Nephron progenitor cell (in vitro differentiated cells): ENCODE measurements around the gene APRT.

ENCODE experiments used
- DNase-seq: peaks from one replicate; pipeline ENCODE4 v3.0.0; 2021
- H3K27ac Mint-ChIP-seq: 2 replicates; pipeline ENCODE4 v1.8.0; 2021; ENCODE audit warnings: mild to moderate bottlenecking, moderate library complexity, mixed read lengths
- H3K27me3 Mint-ChIP-seq: 2 replicates; pipeline ENCODE4 v1.8.0; 2021; ENCODE audit warnings: mild to moderate bottlenecking, low read depth, mixed read lengths; ENCODE audit not compliant: poor library complexity
- H3K36me3 Mint-ChIP-seq: 2 replicates; pipeline ENCODE4 v1.8.0; 2021; ENCODE audit warnings: low read depth, mixed read lengths
- H3K4me1 Mint-ChIP-seq: 2 replicates; pipeline ENCODE4 v1.8.0; 2021; ENCODE audit warnings: mixed read lengths
- H3K4me3 Mint-ChIP-seq: 2 replicates; pipeline ENCODE4 v1.8.0; 2021; ENCODE audit warnings: mild to moderate bottlenecking, moderate library complexity, mixed read lengths
- H3K9me3 Mint-ChIP-seq: 2 replicates; pipeline ENCODE4 v1.8.0; 2021; ENCODE audit warnings: mild to moderate bottlenecking, moderate library complexity, mixed read lengths
- CTCF ChIP-seq: fragments of 200-600 bp; sonication (generic); IDR thresholded peaks from 2 replicates; pipeline ENCODE4 v1.5.0; 2021; ENCODE audit warnings: antibody characterized with exemption

The APRT gene

GRCh38 chr16:88800277-88800592, 11.5 kb downstream of the APRT start:
- H3K36me3 Mint-ChIP-seq: no peaks in the 10 kb centered on the region
- no peaks in the 10 kb centered on the region for H3K9me3 Mint-ChIP-seq
- no peak for DNase-seq
- H3K4me3 Mint-ChIP-seq: no peak overlapping the region
- H3K27ac Mint-ChIP-seq: no peak overlapping the region
- TF ChIP-seq CTCF: no peak
- peaks cover 6% of the 10 kb centered on the region for H3K27me3 Mint-ChIP-seq
- H3K4me1 Mint-ChIP-seq: no peaks in the 10 kb centered on the region

DNA sequence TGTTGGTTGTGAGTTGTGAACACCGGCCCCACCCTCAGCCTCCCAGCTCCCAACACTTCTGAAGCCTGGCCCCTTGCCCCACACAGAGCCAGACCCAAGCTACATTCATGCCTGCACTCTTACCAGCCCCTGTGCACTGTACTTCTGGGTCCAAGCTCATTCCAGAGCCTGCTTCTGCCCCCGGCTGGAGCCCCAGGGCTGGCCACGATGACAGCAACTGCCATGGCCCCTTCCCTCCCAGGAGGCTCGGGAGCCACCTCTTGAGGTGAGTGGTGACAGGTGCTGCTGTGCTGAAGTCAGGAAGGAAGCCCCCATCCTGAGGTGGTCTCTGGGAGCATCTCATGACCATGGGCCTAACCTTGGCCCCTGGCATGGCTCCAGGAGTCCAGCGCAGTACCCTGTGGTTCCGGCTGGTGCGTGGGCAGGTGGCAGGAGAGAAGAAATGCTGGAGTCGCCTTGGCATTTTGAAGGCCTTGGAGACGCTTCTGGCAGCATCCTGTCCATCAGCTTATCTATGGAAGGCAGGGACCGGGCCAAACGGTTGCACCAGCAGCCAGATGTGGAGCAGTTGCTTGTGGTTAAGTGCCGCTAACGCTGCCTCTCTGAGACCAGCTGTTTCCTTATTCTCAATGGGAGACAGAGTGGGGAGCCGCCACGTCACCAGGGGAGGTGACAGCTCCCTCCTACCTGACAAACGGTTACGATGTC, 12.0 kb downstream of the APRT start:
- Mint-ChIP-seq H3K4me1 (no peaks in the 10 kb centered on the region), H3K9me3 (no peaks in the 10 kb centered on the region), H3K4me3 (no peak overlapping the region), H3K27me3 (peaks cover 9% of the 10 kb centered on the region), H3K36me3 (no peaks in the 10 kb centered on the region), H3K27ac (no peak overlapping the region)
- DNase-seq: no peak
- TF ChIP-seq CTCF: no peak

DNA sequence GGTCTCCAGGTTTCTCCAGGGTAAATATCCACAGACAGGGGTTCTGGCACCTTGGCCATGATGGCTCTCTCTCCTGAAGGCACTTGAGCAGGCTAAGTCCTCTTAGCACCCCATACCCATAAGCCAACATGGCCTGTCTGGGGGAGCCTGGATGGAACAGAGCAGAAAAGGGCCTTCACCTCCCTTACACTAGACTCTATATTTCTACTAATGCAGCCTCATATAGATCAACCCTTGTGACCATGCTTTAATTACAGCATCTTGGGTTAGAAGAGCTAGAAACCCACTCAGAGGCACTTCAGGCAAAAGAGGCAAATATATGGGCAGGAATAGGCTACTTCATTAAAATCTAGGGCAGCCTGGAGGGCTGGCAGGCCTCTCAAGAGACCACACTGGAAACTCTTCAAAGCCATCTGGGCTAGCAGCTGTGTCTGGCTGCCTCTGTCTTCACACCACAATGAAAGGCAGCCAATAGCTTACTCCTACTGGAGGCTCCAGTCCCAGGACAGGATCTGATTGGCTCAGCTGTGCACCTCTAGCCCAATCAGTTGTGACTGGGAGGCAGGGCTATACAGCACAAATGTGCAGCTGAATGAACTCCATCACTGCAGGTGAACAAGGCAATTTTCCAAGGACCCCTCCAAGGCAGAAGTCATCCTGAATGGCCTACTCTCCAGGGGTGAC, 12.8 kb downstream of the APRT start:
- H3K27me3 Mint-ChIP-seq: peaks cover 14% of the 10 kb centered on the region
- DNase-seq: no peak
- TF ChIP-seq CTCF: no peak
- H3K4me3 Mint-ChIP-seq: no peak overlapping the region
- no peaks in the 10 kb centered on the region for H3K9me3 Mint-ChIP-seq
- no peak overlapping the region for H3K27ac Mint-ChIP-seq
- no peaks in the 10 kb centered on the region for H3K36me3 Mint-ChIP-seq
- H3K4me1 Mint-ChIP-seq: peaks cover under 1% of the 10 kb centered on the region

DNA sequence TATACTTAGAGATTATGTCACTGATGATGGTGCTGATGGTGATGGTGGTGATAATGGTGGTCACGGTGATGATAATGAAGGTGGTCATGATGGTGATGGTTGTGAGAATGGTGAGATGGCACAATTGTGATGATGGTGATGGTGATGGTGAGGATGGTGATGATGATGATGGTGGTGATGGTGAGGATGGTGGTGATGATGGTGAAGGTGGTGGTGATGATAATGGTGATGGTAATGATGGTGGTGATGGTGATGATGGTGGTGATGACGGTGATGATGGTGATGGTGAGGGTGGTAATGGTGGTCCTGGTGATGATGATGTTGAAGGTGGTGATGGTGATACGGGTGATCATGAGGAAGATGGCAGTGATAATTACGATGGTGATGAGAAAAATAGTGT, 13.7 kb downstream of the APRT start:
- TF ChIP-seq CTCF: no peak
- no peak for DNase-seq
- Mint-ChIP-seq H3K27me3 (peaks cover 17% of the 10 kb centered on the region), H3K4me1 (peaks cover 6% of the 10 kb centered on the region), H3K36me3 (no peaks in the 10 kb centered on the region), H3K27ac (no peak overlapping the region), H3K4me3 (no peak overlapping the region), H3K9me3 (no peaks in the 10 kb centered on the region)

DNA sequence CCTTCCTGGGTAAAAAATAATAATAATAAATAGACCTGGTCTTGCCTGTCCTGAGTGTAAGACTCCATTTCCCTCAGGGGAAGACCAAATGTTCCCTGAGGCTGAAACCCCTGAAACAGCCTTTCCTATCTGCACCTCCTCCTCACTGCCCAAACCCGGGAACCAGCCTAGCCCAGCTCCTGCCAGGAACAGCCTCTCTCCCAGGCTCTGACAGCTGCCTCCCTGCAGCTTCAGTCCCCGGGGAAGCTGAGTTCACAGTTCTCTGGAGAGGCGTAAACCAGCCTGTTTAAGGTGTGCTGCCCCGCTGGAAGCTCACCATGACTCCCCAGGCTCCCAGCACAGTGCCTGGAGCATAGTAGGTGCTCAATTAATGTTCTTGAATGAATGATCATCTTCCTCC, 15.4 kb downstream of the APRT start:
- no peaks in the 10 kb centered on the region for H3K9me3 Mint-ChIP-seq
- no peak for TF ChIP-seq CTCF
- H3K4me3 Mint-ChIP-seq: no peak overlapping the region

More for the DNA sequence above, 15.4 kb downstream of the APRT start:
- H3K4me1 Mint-ChIP-seq: peaks cover 14% of the 10 kb centered on the region
- no peaks in the 10 kb centered on the region for H3K36me3 Mint-ChIP-seq
- H3K27ac Mint-ChIP-seq: no peak overlapping the region
- peaks cover 17% of the 10 kb centered on the region for H3K27me3 Mint-ChIP-seq
- no peak for DNase-seq
